ENCODE measurements around the gene RPH3AL. TPM values are rescaled to one million over a fixed set of nuclear protein-coding genes. Genes with fewer than 3 reads are reported as not detected.

Gene RPH3AL
- total and polyA plus RNA-seq, 4 experiments from 2014 or later, result 1.7 to 5.9 (median 4.0) TPM

DNA sequence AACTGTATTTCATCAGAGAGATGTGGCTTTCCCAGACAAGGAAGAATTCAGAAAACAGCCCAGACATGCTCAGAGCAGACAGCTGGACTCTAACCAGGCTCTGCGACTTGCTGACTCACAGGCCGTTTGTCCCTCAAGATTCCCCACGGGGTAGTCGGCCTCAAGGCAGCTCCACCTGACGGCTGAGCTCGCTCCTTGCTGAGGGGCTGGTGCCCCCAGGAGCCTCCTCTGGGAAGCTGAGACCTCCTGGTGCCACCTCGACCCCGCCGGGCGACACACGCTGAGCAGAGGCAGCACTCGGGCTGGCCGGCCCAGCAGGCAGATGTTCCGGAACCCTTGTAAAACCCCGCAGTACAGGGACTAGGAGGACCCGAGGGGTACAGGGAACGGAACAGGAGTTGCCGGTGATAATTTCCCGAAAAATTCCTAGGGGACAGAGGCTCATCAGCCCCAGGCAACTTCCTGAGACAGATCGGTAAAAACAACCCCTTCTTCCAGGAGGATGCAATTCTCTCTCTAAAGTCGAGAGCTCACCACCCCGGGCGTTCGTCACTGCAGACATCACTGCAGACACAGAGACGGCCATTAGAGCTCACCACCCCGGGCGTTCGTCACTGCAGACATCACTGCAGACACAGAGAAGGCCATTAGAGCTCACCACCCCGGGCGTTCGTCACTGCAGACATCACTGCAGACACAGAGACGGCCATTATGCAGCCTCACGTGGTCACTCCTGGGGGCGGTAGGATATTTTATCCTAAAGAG lies 19.9 kb downstream of the RPH3AL start:
- Mint-ChIP-seq H3K4me3 (peak overlapping the region in 1 of 8 donors; percentile 84), H3K9me3 (no peaks in the 10 kb centered on the region), H3K27ac (peak overlapping the region in 1 of 7 donors; percentile 36), H3K4me1 (peaks cover 4 to 55% (median 35%) of the 10 kb centered on the region in 4 donors), H3K36me3 (peaks cover 0 to 3% of the 10 kb centered on the region in 2 donors), H3K27me3 (peaks cover 3 to 5% of the 10 kb centered on the region in 2 donors)
- DNase-seq, result no peak
- no peaks in the 10 kb centered on the region for H3K36me3 ChIP-seq (ENCODE audit: insufficient read depth, low read length)
- no peak overlapping the region for H3K4me3 ChIP-seq (ENCODE audit: low read length in 2 of 2)
- POLR2A ChIA-PET (ENCODE audit: partially characterized antibody), result no interaction called here
- peaks cover 49% of the 10 kb centered on the region for H3K4me1 ChIP-seq (ENCODE audit: insufficient read depth, low read length)
- H3K9me3 ChIP-seq (ENCODE audit: control insufficient read depth in 1 of 2, low read length in 2 of 2), result no peaks in the 10 kb centered on the region
- intact Hi-C loops (cut with micrococcal nuclease), result loop anchor here (10.0 kb wide), 1 partner anchor 52 kb away; no protein-coding TSS in a partner anchor
- H3K27ac ChIP-seq (ENCODE audit: low read depth, low read length), result no peak overlapping the region
- H3K27me3 ChIP-seq (ENCODE audit: insufficient read depth, low read length), result no peaks in the 10 kb centered on the region
- CTCF ChIA-PET (ENCODE audit: partially characterized antibody), result interaction anchor here (0.6 kb wide), 1 partner anchor 359 kb away, joined by 3 read pairs; no protein-coding TSS in a partner anchor

DNA sequence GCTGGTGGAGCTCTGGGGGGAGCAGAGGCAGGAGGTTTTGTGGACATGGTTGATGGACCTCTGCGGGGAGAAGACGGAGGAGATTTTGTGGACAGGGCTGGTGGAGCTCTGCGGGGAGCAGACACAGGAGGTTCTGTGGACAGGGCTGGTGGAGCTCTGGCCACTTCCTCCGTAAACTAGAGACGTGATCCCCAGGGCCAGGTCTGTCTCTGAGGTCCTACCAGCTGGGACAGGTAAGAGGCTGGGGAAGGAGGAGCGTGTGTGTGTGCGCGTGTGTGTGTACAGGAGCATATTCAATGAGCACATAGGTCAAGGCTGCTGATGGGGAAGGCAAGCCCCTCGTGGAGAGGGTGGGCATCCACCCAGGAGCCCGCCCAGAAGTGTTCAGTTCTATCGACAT lies 20.6 kb downstream of the RPH3AL start:
- H3K27ac Mint-ChIP-seq, result no peak overlapping the region
- Histone ChIP-seq H3K27ac (ENCODE audit: low read depth, low read length) (no peak overlapping the region), H3K9me3 (ENCODE audit: control insufficient read depth in 1 of 2, low read length in 2 of 2) (no peaks in the 10 kb centered on the region), H3K36me3 (ENCODE audit: insufficient read depth, low read length) (no peaks in the 10 kb centered on the region), H3K4me1 (ENCODE audit: insufficient read depth, low read length) (peaks cover 49% of the 10 kb centered on the region), H3K27me3 (ENCODE audit: insufficient read depth, low read length) (no peaks in the 10 kb centered on the region), H3K4me3 (ENCODE audit: low read length in 2 of 2) (no peak overlapping the region)
- POLR2A ChIA-PET (ENCODE audit: partially characterized antibody), result no interaction called here
- H3K4me3 Mint-ChIP-seq, result peak overlapping the region in 3 of 8 donors; percentile 24 to 84 (median 67)
- DNase-seq, result no peak
- peaks cover 4 to 55% (median 35%) of the 10 kb centered on the region in 4 donors for H3K4me1 Mint-ChIP-seq
- intact Hi-C loops (cut with micrococcal nuclease), result loop anchor here (10.0 kb wide), 1 partner anchor 53 kb away; no protein-coding TSS in a partner anchor
- CTCF ChIA-PET (ENCODE audit: partially characterized antibody), result no interaction called here
- H3K9me3 Mint-ChIP-seq, result no peaks in the 10 kb centered on the region
- H3K27me3 Mint-ChIP-seq, result peaks cover 3% of the 10 kb centered on the region in 2 donors
- peaks cover 0 to 5% of the 10 kb centered on the region in 2 donors for H3K36me3 Mint-ChIP-seq

DNA sequence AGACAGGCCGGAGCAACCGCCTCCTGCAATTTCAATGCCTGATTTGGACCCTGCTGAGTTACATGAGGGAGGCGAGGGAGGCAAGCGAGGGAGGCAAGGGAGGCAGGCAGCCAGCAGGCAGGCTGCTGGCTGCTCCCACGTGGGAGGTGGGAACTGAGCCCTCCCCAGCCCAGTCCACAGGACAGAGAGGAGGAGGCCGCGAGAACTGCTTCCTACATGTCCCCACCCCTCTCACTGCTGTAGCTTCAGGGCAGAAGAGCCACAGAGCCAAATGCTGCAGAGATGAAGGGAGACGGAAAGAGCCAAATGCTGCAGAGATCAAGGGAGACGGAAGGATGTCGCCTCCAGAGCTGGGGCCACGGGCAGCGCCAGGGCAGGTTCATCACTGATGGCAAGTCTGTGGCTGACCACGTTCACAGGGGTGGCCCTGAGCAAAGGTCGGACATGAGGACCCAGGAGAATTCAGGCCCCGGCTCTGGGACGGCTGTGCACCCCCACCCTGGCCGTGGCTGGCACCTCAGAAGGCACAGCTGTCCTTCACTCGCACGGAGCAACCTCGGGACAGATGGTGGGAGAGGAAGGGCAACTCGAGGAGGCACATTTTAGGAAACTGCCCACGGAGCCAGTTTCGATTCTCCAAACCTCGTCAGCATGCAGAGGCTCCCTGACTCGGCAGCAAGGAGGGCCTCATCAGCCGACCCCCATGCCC lies 21.5 kb downstream of the RPH3AL start:
- H3K4me3 Mint-ChIP-seq, result peak overlapping the region in 7 of 8 donors; percentile 55 to 86 (median 84)
- intact Hi-C loops (cut with micrococcal nuclease), result loop anchor here (10.0 kb wide), 1 partner anchor 54 kb away; no protein-coding TSS in a partner anchor
- ChIA-PET POLR2A (ENCODE audit: partially characterized antibody) (no interaction called here), CTCF (ENCODE audit: partially characterized antibody) (interaction anchor here (0.6 kb wide), 1 partner anchor 782 kb away, joined by 4 read pairs; no protein-coding TSS in a partner anchor)
- DNase-seq, result peak; percentile 25 to 42 (median 33)
- H3K36me3 Mint-ChIP-seq, result peaks cover 0 to 7% of the 10 kb centered on the region in 2 donors
- no peaks in the 10 kb centered on the region for H3K36me3 ChIP-seq (ENCODE audit: insufficient read depth, low read length)
- H3K27ac ChIP-seq (ENCODE audit: low read depth, low read length), result no peak overlapping the region
- H3K4me1 ChIP-seq (ENCODE audit: insufficient read depth, low read length), result peaks cover 44% of the 10 kb centered on the region
- H3K4me1 Mint-ChIP-seq, result peaks cover 0 to 48% (median 29%) of the 10 kb centered on the region in 4 donors
- no peaks in the 10 kb centered on the region for H3K9me3 ChIP-seq (ENCODE audit: control insufficient read depth in 1 of 2, low read length in 2 of 2)
- peaks cover 0 to 3% of the 10 kb centered on the region in 2 donors for H3K27me3 Mint-ChIP-seq
- H3K27ac Mint-ChIP-seq, result peak overlapping the region in 5 of 7 donors; percentile 27 to 61 (median 50)
- no peaks in the 10 kb centered on the region for H3K9me3 Mint-ChIP-seq
- H3K27me3 ChIP-seq (ENCODE audit: insufficient read depth, low read length), result no peaks in the 10 kb centered on the region
- H3K4me3 ChIP-seq (ENCODE audit: low read length in 2 of 2), result no peak overlapping the region

DNA sequence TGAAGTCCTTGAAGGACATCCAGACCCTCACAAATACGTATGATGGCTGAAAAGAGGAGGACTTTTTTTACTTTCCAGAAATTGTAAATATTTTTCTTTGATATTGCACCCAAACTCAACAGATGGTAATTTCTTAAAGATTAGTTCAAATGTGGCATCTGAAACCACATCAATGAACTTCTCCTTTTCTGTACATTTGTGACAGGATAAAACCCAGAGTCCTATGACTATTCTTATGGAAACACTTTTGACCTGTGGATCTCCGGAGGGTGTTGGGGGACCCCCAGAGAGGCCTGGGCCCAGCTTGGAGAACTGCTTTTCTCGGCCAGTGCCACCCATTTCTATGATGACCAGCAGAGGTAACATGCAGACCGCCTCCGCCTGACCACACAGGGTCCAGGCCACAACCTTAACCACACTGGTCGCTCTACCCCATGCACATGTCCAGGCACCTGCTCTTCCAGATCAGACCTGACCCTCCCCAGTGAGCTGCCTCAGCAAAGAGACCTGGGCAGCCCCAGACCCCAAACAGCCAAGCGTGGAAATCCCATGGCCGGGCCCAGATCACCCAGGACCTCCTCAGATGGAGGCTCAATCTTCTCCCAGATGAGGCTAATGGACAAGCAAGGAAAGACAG lies 22.7 kb downstream of the RPH3AL start:
- POLR2A ChIA-PET (ENCODE audit: partially characterized antibody), result no interaction called here
- Histone ChIP-seq H3K36me3 (ENCODE audit: insufficient read depth, low read length) (no peaks in the 10 kb centered on the region), H3K4me1 (ENCODE audit: insufficient read depth, low read length) (peaks cover 33% of the 10 kb centered on the region), H3K27me3 (ENCODE audit: insufficient read depth, low read length) (no peaks in the 10 kb centered on the region), H3K4me3 (ENCODE audit: low read length in 2 of 2) (no peak overlapping the region), H3K27ac (ENCODE audit: low read depth, low read length) (no peak overlapping the region), H3K9me3 (ENCODE audit: control insufficient read depth in 1 of 2, low read length in 2 of 2) (no peaks in the 10 kb centered on the region)
- intact Hi-C loops (cut with micrococcal nuclease), result loop anchor here (10.0 kb wide), 1 partner anchor 55 kb away; no protein-coding TSS in a partner anchor
- CTCF ChIA-PET (ENCODE audit: partially characterized antibody), result no interaction called here
- Mint-ChIP-seq H3K9me3 (peaks cover 0 to 1% (median 0%) of the 10 kb centered on the region in 8 donors), H3K27me3 (peaks cover 0 to 1% of the 10 kb centered on the region in 2 donors), H3K4me1 (peaks cover 0 to 36% (median 21%) of the 10 kb centered on the region in 4 donors), H3K27ac (peak overlapping the region in 1 of 7 donors; percentile 74), H3K4me3 (no peak overlapping the region), H3K36me3 (peaks cover 0 to 7% of the 10 kb centered on the region in 2 donors)
- DNase-seq, result no peak

DNA sequence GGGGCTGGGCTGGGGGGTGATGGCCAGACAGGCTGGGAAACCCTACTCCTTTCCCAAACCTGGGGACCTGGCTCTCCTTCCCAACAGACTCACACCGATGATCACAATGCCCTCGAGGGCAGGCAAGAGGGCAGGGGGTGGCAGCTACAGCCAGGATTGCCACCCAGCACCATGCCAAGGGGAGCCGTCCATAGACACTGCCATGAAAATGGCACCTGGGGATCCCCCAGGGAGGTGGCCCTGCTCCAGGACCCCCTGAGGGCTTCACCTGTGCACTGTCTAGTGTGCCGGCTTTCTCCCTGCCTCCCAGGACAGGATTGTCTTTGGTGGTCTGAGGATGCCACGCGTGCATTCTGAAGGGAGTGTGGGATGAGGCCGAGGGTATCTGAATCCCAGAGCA lies 24.6 kb downstream of the RPH3AL start:
- no peaks in the 10 kb centered on the region for H3K27me3 ChIP-seq (ENCODE audit: insufficient read depth, low read length)
- H3K36me3 ChIP-seq (ENCODE audit: insufficient read depth, low read length), result no peaks in the 10 kb centered on the region
- peaks cover 0 to 1% (median 0%) of the 10 kb centered on the region in 8 donors for H3K9me3 Mint-ChIP-seq
- H3K27ac Mint-ChIP-seq, result no peak overlapping the region
- no peaks in the 10 kb centered on the region for H3K9me3 ChIP-seq (ENCODE audit: control insufficient read depth in 1 of 2, low read length in 2 of 2)
- H3K4me1 Mint-ChIP-seq, result peaks cover 0 to 28% (median 18%) of the 10 kb centered on the region in 4 donors
- POLR2A ChIA-PET (ENCODE audit: partially characterized antibody), result no interaction called here
- no peak overlapping the region for H3K4me3 Mint-ChIP-seq
- H3K27ac ChIP-seq (ENCODE audit: low read depth, low read length), result no peak overlapping the region
- H3K36me3 Mint-ChIP-seq, result peaks cover 0 to 7% of the 10 kb centered on the region in 2 donors
- intact Hi-C loops (cut with micrococcal nuclease), result no loop called here
- no peak for DNase-seq
- H3K27me3 Mint-ChIP-seq, result no peaks in the 10 kb centered on the region
- H3K4me3 ChIP-seq (ENCODE audit: low read length in 2 of 2), result no peak overlapping the region
- peaks cover 26% of the 10 kb centered on the region for H3K4me1 ChIP-seq (ENCODE audit: insufficient read depth, low read length)
- CTCF ChIA-PET (ENCODE audit: partially characterized antibody), result no interaction called here

DNA sequence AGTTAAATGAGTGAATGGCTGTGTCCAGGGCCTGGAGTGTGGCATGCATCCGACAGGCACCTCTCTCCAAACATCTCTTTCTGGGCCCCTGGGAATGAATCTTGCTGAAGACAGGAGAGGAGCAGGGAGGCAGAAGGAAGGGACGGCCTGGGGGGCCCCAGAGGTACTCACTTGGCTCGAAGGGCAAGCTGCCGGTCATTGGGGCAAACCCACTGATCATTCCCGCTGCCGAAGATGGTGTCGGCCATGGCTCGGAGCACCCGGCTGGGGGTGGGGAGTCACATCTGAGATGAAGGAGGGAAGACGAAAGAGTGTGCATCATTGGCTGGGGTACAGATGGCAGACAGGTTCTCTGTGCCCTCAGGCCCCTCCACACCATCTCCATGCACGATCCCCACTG lies 25.3 kb downstream of the RPH3AL start:
- DNase-seq, result no peak
- no peak overlapping the region for H3K27ac Mint-ChIP-seq
- H3K36me3 Mint-ChIP-seq, result peaks cover 0 to 7% of the 10 kb centered on the region in 2 donors
- peaks cover 0 to 28% (median 18%) of the 10 kb centered on the region in 4 donors for H3K4me1 Mint-ChIP-seq
- Histone ChIP-seq H3K27me3 (ENCODE audit: insufficient read depth, low read length) (no peaks in the 10 kb centered on the region), H3K27ac (ENCODE audit: low read depth, low read length) (no peak overlapping the region), H3K36me3 (ENCODE audit: insufficient read depth, low read length) (no peaks in the 10 kb centered on the region), H3K4me1 (ENCODE audit: insufficient read depth, low read length) (peaks cover 26% of the 10 kb centered on the region), H3K9me3 (ENCODE audit: control insufficient read depth in 1 of 2, low read length in 2 of 2) (no peaks in the 10 kb centered on the region), H3K4me3 (ENCODE audit: low read length in 2 of 2) (no peak overlapping the region)
- no peaks in the 10 kb centered on the region for H3K27me3 Mint-ChIP-seq
- peaks cover 0 to 1% (median 0%) of the 10 kb centered on the region in 8 donors for H3K9me3 Mint-ChIP-seq
- ChIA-PET POLR2A (ENCODE audit: partially characterized antibody) (no interaction called here), CTCF (ENCODE audit: partially characterized antibody) (no interaction called here)
- H3K4me3 Mint-ChIP-seq, result no peak overlapping the region
- intact Hi-C loops (cut with micrococcal nuclease), result no loop called here

Measured in CD4-positive, alpha-beta memory T cell (primary cell).